Tongue (tissue), 3 donors: Measurements from ENCODE around the gene DCAF12. TPM values are rescaled to one million over a fixed set of nuclear protein-coding genes. Genes with fewer than 3 reads are reported as not detected.
A peak's percentile ranks its signal among the peaks of the same experiment; 100 is the strongest.
"Not testable (repeated sequence)": the region's sequence is repeated elsewhere in the genome, so short reads cannot be mapped to it uniquely, and the experiment has no call there.

ENCODE experiments used
- DNase-seq: peaks from one replicate; pipeline ENCODE4 v3.0.0-alpha.2; 2015
- small RNA-seq: library from RNA; depleted of rRNA; stranded (forward); fragments of <200 nt; gene quantifications from one replicate; pipeline ENCODE3, GENCODE V24; 2014; ENCODE audit warnings: low replicate concordance
- total RNA-seq: library from RNA; depleted of rRNA; stranded (reverse); fragments of >200 nt; gene quantifications from one replicate; pipeline ENCODE4 v1.2.3, GENCODE V29; 2014

The DCAF12 gene
- total RNA-seq, 1 donor from 2014 or later, result 26.3 TPM

DNA sequence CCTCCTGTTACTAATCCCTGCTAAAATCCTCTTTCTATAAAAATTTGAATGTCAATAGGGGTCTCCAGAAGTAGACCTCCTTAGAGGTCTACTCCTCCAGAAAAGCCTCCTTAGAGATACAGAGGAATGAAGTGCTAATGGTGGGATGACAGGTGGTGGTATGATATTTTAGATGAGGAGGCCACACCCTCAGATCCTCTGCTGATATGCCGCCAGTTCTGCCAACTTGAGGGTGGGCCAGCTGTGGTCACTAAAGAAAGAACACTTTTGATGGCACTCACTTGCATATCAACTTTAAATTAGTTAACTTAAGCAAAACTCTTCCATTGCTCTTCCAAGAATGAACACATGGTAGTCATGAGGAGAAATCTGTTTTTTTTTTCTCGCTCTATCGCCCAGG is 61.0 kb downstream of the DCAF12 start:
- DNase-seq, result peak; percentile 61

DNA sequence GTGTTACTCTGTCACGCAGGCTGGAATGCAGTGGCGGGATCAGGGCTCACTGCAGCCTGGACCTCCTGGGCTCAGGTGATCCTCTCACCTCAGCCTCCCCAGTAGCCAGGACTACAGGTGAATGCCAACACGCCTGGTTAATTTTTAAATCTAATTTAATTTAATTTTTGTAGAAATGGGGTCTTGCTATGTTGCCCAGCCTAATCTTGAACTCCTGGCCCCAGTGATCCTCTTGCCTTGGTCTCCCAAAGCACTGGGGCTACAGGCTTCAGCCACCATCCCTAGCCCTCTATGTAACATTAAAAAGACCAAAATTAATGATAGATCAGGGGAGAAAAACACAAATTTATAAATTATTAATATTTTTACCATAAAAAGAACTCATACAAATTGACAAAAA is 66.5 kb downstream of the DCAF12 start:
- no peak for DNase-seq

DNA sequence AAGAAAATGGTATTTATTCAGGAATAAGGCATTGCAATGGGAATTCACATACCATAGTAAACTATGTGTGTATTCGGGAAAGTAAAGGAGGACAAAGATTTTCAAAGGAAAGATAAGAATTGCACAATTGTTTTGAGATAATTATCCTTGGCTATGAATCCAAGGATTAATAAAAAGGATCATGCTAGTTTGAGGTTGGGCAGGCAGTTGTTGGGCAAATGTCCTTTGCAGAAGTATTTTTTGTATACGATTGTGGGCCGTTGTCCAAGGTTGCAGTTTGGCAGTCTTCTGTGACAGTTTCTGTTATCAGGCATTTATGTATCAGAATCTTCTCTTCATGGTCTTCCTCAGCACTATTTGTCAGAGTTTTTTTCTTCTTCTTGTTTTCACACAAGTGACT is 67.2 kb downstream of the DCAF12 start:
- no peak for DNase-seq

DNA sequence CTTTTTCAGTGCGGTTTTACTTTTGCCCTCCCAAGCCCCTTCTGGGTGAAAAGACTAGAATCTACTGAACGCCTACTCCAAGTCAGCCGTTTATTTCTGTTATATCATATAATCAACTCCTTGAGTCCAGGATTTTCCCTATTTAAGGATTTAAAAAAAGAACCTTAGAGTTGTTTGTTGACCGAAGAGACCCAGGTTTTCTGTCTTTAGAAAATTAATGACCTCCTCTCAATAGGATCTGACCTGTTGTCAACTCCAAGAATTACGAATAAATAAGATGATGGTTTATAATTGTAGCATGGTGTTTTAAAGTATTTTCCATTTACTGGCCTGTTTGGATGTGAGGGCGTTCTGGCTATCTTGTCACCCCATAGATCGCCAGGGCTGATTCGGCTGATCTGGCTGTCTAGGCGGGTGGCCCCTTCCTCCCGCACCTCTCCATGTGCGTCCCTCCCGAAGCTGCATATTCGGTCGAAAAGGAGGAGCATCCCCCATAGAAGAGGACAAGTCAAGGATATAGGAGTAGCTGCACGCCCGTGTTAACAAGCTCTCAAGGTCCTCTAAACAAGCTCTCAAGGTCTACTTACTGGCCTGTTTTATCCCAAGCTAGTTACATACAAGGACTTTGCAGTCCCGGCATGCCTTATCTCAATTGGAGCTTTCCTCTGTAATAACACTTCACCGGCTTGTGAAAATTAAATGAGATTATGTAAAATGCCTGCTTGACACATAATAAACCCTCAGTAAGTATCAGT is 76.7 kb downstream of the DCAF12 start:
- DNase-seq, result no peak

DNA sequence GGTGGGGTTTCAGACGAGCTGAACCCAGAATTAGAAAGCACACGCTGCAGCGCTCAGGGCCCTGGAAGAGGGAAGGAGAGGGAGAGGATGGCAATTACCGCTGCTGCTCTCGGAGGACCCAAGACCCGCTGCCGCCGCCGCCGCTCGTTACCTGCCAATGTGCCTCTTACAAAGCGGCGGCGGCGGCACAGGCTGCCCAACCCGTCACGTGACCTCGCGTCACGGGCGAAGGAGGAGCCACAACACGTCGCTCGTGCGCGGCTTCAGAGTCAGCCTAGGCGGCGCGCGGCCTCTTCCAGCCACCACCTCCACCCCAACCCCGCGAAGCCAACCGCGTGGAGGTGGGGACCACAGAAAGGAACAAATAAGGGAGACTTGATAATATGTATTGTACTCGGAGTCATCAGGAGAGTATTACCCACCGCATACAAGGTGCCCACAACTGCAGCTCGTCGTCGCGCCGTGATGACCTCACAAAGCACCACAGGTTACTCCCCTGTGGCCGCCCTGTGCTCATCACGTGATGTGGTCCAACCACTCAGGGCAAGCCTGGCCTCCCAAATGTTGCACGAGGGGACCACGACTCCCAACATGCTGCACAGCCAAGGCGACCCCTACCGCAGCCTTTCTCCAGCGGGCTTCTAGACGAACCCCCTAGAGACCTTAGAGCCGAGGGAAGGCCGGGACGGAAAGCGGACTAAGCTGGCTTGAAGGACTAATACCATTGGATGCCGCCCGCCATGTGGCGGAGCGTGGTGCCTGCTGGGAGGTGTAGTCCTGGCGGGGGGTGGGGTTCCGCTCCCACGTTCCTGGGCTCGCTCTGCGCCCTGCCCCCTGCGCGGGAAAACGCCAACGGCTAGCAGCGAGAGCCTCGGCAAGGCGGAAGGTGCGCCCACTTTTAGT is 77.5 kb downstream of the DCAF12 start, which contains the start of gene UBAP2:
UBAP2 (minus strand) TSS at position 161 of the 903 bp plus-strand sequence. CDS start 31,739 bp downstream, outside the sequence.
- peak; percentile 99 for DNase-seq

DNA sequence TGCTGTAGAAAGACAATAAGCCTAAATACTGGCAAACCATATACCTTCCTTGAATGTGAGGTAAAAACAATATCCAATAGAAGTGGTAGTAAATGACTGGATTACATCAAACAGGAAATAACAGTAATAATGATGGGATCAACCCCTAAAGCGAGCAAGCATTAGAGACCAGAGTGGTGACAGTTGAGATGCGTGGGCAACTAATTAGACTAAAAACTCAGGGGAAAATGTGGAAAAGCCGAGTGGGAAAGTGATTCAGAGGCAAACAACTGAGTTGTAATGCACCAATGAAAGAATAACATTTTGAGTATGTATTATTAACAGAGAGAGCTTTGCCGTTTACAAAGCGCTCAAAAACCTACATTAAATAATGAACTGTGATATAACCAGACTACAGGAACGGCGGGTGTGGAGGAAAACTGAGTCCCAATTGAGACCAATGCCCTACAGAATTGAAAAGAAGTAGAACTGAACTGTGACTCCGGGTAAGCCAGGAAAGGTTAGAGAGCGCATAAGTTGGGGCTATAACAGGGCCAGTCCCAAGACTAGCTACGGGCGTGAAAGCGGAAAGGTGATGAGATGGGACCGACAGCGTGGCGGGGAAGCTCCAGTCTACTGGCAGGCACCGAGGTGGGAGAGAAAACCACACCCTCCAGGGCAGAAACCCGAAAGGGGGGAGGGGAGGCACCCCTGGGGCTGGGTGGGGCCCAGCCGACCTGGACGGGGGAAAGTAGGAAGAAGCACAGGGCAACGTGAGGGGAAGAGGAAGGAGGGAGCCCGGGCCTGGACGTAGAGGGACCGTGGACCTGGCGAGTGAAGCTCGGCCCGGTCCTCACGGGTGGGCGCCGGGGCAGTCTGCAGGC is 78.4 kb downstream of the DCAF12 start:
- peak; percentile 50 for DNase-seq

DNA sequence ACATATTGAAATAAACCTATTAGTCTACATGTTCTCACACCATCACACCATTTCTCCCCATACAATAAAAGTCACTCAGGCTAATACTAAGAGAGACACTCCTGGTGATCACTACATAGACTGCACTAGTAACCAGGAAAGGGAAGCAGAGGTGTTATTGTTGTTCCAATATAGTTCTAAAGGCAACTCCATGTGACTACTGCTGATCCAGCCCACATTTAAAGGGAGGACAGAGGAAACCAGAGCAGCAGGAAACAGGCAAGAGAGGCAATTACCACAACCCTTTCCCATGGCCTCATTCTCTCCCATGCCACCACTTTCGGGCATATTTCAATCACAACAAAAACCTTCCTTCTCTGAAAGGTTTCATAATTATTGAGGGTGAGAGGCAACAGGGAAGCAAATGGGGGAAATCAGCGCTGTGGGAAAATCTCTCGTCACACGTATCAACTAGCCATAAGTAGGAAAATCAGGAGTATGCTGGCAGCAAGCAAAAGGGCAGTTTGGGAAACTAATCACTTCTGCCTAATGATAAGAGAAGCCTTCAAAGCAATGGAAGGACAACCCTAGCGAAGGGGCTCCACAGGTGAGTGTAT is 79.6 kb downstream of the DCAF12 start:
- DNase-seq, result no peak

DNA sequence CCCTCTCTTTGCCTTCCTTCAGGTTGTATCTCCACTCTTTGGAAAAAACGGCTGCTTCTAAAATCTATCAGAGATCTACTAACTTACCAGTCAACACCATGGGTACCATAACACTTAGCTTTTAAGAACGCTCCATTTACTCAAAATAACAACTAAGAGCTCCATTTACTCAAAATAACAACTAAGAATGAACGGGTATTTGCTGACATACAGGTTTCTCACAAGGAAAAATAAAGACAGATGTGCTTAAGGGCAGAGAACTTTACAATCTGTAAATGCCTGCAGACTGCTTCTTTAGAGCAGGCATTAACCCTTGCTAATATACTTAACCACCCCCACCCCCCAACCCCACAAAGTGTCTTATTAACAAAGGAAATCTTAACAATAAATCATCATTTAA is 80.6 kb downstream of the DCAF12 start:
- no peak for DNase-seq

DNA sequence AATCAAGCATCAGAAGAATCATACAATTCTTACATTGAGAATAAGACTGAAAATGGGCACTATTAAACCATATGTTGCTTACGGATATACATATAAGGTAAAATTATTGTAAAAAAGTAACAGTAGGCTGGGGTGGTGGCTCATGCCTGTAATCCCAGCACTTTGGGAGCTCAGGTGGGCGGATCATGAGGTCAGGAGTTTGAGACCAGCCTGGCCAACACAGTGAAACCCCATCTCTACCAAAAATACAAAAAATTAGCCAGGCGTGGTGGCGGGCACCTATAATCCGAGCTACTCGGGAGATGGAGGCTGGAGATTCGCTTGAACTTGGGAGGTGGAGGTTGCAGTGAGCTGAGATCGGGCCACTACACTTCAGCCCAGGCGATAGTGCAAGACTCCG is 84.4 kb downstream of the DCAF12 start:
- DNase-seq, result not testable (repeated sequence)

DNA sequence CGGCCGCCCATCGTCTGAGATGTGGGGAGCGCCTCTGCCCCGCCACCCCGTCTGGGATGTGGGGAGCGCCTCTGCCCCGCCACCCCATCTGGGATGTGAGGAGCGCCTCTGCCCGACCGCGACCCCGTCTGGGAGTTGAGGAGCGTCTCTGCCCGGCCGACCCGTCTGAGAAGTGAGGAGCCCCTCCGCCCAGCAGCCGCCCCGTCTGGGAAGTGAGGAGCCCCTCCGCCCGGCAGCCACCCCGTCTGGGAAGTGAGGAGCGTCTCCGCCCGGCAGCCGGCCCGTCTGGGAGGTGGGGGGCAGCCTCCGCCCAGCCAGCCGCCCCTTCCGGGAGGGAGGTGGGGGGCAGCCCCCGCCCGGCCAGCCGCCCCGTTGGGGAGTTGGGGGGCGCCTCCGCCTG is 87.6 kb downstream of the DCAF12 start:
- not testable (repeated sequence) for DNase-seq

DNA sequence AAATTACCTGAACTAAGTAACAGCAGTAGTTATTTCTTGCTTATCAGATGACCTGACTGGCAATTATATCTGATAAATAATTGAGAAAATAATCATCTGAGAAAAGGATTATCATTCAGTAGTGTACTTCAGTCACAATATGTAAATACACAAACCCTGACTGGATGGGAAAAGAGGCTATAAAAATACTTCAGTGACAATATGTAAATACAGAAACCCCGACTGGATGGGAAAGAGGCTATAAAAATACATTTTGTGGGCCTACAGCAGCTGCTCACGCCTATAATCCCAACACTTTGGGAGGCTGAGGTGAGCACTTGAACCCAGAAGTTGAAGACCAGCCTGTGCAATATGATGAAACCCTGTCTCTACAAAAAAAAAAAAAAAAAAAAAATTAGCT is 88.9 kb downstream of the DCAF12 start:
- DNase-seq, result no peak

DNA sequence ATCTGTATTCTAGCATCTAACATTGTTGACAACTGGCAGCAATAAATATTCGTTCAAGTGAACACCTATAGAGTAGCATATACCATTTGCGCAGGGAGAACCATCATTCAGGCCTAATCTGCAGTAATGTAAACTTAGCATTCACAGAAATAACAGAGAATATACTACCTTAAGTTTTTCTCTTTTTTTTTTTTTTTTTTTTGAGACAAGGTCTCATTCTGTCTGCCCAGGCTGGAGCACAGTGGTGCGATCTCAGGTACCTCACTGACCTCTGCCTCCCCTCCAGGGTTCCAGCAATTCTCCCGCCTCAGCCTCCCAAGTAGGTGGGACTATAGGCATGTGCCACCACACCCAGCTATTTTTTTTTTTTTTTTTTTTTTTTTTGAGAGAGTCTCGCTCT is 89.9 kb downstream of the DCAF12 start:
- no peak for DNase-seq

Small RNA genes lying within 50 kb of the gene (small RNA-seq; reads per million reads assigned to genes)
- 0.06 reads per million for gene RN7SKP114

Other genes starting within 250 kb of the DCAF12 start
- gene UBAP2, start 77.8 kb downstream of the DCAF12 start, total RNA-seq, result 60.4 TPM
- 33.8 TPM for gene UBAP1, start 52.3 kb upstream of the DCAF12 start, total RNA-seq
- gene KIF24, start 202.6 kb upstream of the DCAF12 start, total RNA-seq, result 4.9 TPM
- gene NUDT2, start 202.9 kb upstream of the DCAF12 start, total RNA-seq, result 25.0 TPM